Activated T-cell treated with anti-CD3 and anti-CD28 coated beads, Interleukin-2, amount 50 U/mL, for 1 hour (primary cell): ENCODE measurements around the gene CFL2.

ENCODE experiments used
- DNase-seq: peaks from one replicate; pipeline ENCODE4 v3.0.0-alpha.2; 2020

CFL2 gene

DNA sequence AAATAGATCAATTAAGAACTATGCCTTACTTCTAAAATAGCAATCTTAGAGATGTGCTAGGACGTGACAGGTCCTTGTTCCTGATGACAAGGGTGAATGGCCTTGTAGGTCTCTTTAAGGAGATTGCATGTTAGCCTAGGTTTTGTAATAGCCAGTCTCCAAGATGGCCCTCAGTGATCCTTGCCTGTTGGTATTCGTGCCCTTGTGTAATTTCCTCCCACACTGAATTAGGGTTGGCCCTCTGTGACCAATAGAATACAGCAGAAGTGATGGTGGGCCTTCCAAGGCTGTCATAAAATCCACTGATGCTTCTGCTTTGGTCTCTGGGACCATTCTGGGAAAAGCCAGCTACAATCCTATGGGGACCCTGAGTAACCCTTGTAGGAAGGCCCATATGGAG lies 46.3 kb downstream of the CFL2 start:
- DNase-seq = no peak

DNA sequence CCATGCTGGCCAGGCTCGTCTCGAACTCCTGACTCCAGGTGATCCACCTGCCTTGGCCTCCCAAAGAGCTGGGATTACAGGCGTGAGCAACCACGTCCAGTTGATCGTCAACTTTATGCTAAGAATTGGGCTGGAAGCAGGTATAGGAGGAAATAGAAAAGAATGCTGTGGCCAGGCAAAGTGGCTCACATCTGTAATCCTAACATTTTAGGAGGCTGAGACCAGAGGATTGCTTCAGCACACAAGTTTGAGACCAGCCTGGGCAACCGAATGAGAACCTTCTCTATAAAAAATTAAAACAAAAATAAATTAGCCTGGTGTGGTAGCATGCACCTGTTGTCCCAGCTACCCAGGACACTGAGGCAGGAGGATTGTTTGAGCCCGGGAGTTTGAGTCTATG lies 47.4 kb downstream of the CFL2 start:
- no peak for DNase-seq

DNA sequence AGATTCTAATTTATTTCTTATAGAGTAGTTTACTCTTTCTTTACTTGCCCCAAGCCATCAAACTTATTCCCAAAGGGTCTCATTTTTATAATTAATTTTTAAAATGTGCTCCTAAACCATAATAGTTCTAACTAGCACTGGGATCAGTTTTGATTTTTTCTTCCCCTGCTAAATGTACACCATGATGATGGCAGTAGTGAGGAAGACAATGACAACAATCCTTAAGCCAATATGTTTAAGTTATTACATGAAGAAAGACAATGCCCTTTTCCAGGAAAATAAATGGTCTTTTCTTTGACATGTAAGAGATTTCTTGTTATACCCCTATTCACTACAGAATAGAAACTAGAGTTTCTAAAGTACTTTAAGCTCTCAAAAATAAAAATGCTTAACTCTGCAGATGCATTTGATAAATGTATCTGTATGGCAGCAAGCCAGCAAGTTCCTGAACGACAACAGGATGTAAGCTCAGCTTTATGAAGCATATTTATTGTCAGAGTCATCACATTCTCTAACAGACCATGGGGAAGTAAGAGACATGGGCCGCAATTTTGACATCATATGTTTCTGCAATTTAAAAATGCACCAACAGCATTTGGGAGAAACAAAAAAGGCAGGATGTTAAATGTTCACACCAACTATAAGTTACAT lies 48.5 kb downstream of the CFL2 start:
- no peak for DNase-seq

DNA sequence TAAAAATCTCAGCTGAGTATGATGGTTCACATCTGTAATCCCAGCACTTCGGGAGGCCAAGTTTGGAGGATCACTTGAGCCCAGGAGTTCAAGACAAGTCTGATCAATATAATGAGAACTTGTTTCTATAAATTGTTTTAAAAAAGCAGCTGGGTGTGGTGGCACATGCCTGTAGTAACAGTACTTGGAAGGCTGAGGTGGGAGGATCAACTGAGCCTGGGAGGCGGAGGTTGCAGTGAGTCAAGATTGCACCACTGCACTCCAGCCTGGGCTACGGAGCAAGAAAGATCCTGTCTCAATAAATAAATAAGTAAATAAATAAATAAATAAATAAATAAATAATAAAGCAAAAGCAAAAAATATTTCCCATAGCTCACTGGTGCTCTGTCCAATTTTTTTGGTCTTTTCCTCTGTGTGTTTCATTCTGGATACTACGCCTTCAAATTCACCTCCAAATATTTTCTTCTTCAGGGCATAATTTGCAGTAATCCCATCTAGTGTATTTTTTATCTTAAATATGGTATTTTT lies 51.8 kb downstream of the CFL2 start:
- no peak for DNase-seq

DNA sequence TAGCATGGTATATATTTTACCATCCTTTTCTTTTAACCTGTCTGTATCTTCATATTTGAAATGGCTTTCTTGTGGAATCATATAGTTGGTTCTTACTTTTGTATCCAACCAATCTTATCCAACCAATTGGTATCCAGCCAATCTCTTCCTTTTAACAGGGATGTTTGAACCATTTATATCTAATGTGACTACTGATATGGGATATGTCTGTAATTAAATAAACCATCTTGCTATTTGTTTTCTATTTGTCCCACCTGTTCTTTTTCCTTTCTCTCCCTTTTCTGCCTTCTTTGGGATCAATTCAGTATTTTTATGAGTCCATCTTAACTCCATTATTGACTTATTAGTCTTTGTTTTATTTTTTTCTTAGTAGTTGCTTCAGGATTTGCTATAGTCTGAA lies 53.6 kb downstream of the CFL2 start:
- no peak for DNase-seq
